Erythroblast (primary cell): ENCODE measurements around the gene ZNF24.

Source experiments
- GATA1 ChIP-seq: IDR thresholded peaks from 2 replicates; pipeline ENCODE4 v1.6.1; 2011; ENCODE audit warnings: low read depth, mild to moderate bottlenecking, control low read depth, low read length, moderate library complexity
- POLR2A ChIP-seq: IDR thresholded peaks from 2 replicates; pipeline ENCODE4 v1.6.1; 2011; ENCODE audit warnings: mild to moderate bottlenecking, low read length

- TF ChIP-seq POLR2A (no peak), GATA1 (no peak)
Measured at GRCh38 chr18:35392375-35392774, 48.2 kb upstream of the ZNF24 start.
